Keratinocyte (primary cell): ENCODE results near the gene KIF21B. TPM values are rescaled to one million over a fixed set of nuclear protein-coding genes. Genes with fewer than 3 reads are reported as not detected.

Experiments used
- DNase-seq: peaks from one replicate; pipeline ENCODE4 v3.0.0-alpha.2; 2011; ENCODE audit warnings: low read depth, missing footprints, low spot score
- FAIRE-seq: peaks from 2 replicates; lab custom pipeline; 2011; peaks lifted over from hg19 to GRCh38; lab: Jason Lieb, UNC
- H2AFZ ChIP-seq: 2 replicates; pipeline ENCODE4 v1.6.0; 2012; ENCODE audit warnings: low read length, control low read depth, inconsistent platforms; ENCODE audit not compliant: control insufficient read depth
- H3K27ac ChIP-seq: 2 replicates; pipeline ENCODE4 v1.5.1; 2011; ENCODE audit warnings: low read length; ENCODE audit not compliant: control insufficient read depth, insufficient read depth
- H3K27me3 ChIP-seq: 3 replicates; pipeline ENCODE4 v1.6.0; 2011; ENCODE audit warnings: low read length; ENCODE audit not compliant: control insufficient read depth, insufficient read depth; ENCODE audit errors: extremely low read depth
- H3K36me3 ChIP-seq, 2 experiments: 2 replicates in 1 of 2; 3 replicates in 1 of 2; pipeline ENCODE4 v1.5.1; 2011; ENCODE audit warnings: low read length in 2 of 2, mild to moderate bottlenecking in 1 of 2; ENCODE audit not compliant: control insufficient read depth in 2 of 2, insufficient read depth in 2 of 2; ENCODE audit errors: extremely low read depth in 1 of 2
- H3K4me1 ChIP-seq: 3 replicates; pipeline ENCODE4 v1.5.1; 2011; ENCODE audit warnings: low read length; ENCODE audit not compliant: control insufficient read depth, insufficient read depth; ENCODE audit errors: extremely low read depth
- H3K4me2 ChIP-seq: 3 replicates; pipeline ENCODE4 v1.6.0; 2011; ENCODE audit warnings: low read depth, low read length; ENCODE audit not compliant: control insufficient read depth, insufficient read depth; ENCODE audit errors: extremely low read depth
- H3K4me3 ChIP-seq, 3 experiments: fragments of 200-600 bp in 1 of 3; sonication (generic) in 1 of 3; 2 replicates in 2 of 3; 3 replicates in 1 of 3; pipeline ENCODE4 v1.5.1; 2011 to 2016; ENCODE audit warnings: low read length in 3 of 3, mild to moderate bottlenecking in 3 of 3, control low read depth in 2 of 3, inconsistent platforms in 1 of 3, low read depth in 1 of 3, mixed read lengths in 1 of 3, mixed run types in 1 of 3, moderate library complexity in 1 of 3; ENCODE audit not compliant: control insufficient read depth in 2 of 3, insufficient read depth in 2 of 3; ENCODE audit errors: extremely low read depth in 1 of 3
- H3K79me2 ChIP-seq: 2 replicates; pipeline ENCODE4 v1.6.0; 2012; ENCODE audit warnings: low read length; ENCODE audit not compliant: control insufficient read depth, insufficient read depth
- H3K9ac ChIP-seq: 3 replicates; pipeline ENCODE4 v1.6.0; 2011; ENCODE audit warnings: low read length; ENCODE audit not compliant: control insufficient read depth, insufficient read depth; ENCODE audit errors: extremely low read depth
- H3K9me1 ChIP-seq: 3 replicates; pipeline ENCODE4 v1.6.0; 2011; ENCODE audit warnings: low read length; ENCODE audit not compliant: control insufficient read depth, insufficient read depth; ENCODE audit errors: extremely low read depth
- H3K9me3 ChIP-seq: 2 replicates; pipeline ENCODE4 v1.5.1; 2012; ENCODE audit warnings: low read depth, low read length; ENCODE audit not compliant: control insufficient read depth
- H4K20me1 ChIP-seq: 3 replicates; pipeline ENCODE4 v1.6.0; 2011; ENCODE audit warnings: low read length; ENCODE audit not compliant: control insufficient read depth, insufficient read depth; ENCODE audit errors: extremely low read depth
- CTCF ChIP-seq, 3 experiments: IDR thresholded peaks in 1 of 3; conservative IDR thresholded peaks in 1 of 3; optimal IDR thresholded peaks in 1 of 3; 2 replicates in 2 of 3; 3 replicates in 1 of 3; pipeline versions ENCODE3 to v1.5.1; 2011; ENCODE audit warnings: low read length in 3 of 3, mild to moderate bottlenecking in 3 of 3, moderate library complexity in 2 of 3, control low read depth in 1 of 3, inconsistent platforms in 1 of 3; ENCODE audit not compliant: insufficient read depth in 2 of 3; ENCODE audit errors: extremely low read depth in 1 of 3
- EZH2 ChIP-seq: IDR thresholded peaks from one replicate; pipeline ENCODE4 v1.6.1; 2012; ENCODE audit warnings: inconsistent platforms, mild to moderate bottlenecking, low read length, moderate library complexity
- dilution Hi-C: fragments of 300-500 bp; cut with MboI; formaldehyde crosslinking; loops from one replicate; pipeline ENCODE4 v1.7.0; 2020; ENCODE audit warnings: low sequenced_read_pairs; ENCODE audit not compliant: extremely low pct_ligation_motif_present
- polyA plus RNA-seq, 5 experiments: library from polyadenylated mRNA; depleted of rRNA in 3 of 5; stranded (reverse) in 3 of 5; stranded (forward) in 1 of 5; unstranded in 1 of 5; fragments of >200 nt; gene quantifications; 1 replicate in 1 of 5; 2 replicates in 3 of 5; 3 replicates in 1 of 5; pipeline versions ENCODE4 v1.2.1 to v1.2.3, GENCODE V29; 2011 to 2012; ENCODE audit warnings: missing spikeins in 2 of 5, low read depth in 1 of 5, low replicate concordance in 1 of 5

The KIF21B gene
- polyA plus RNA-seq, 1 donor (not counting 4 experiments of a cell fraction or from before 2014, with no cell fraction given), result 0.17 TPM

GRCh38 chr1:201011616-201012015 is 11.9 kb downstream of the KIF21B start:
- Histone ChIP-seq H3K27ac (no peak overlapping the region), H2AFZ (no peak overlapping the region), H3K4me2 (no peak overlapping the region), H3K27me3 (peaks cover 5% of the 10 kb centered on the region), H4K20me1 (no peaks in the 10 kb centered on the region), H3K79me2 (no peaks in the 10 kb centered on the region), H3K4me3 (no peak overlapping the region), H3K9ac (no peak overlapping the region), H3K9me3 (no peaks in the 10 kb centered on the region), H3K4me1 (peaks cover 18% of the 10 kb centered on the region), H3K36me3 (no peaks in the 10 kb centered on the region), H3K9me1 (no peaks in the 10 kb centered on the region)
- DNase-seq, result no peak
- dilution Hi-C loops, result no loop called here
- no peak for FAIRE-seq
- TF ChIP-seq CTCF (optimal IDR thresholded peaks at IDR 0.05 in 1 of 3, IDR thresholded peaks at IDR 0.05 in 1 of 3, conservative IDR thresholded peaks at IDR 0.05 in 1 of 3; ENCODE audit: extremely low read depth in 1 of 3, insufficient read depth in 2 of 3, low read length in 3 of 3), result no peak
- TF ChIP-seq EZH2, result no peak

GRCh38 chr1:201009962-201010645 is 13.4 kb downstream of the KIF21B start:
- H3K4me3 ChIP-seq, result no peak overlapping the region
- no peak overlapping the region for H3K27ac ChIP-seq
- H3K4me1 ChIP-seq, result peaks cover 17% of the 10 kb centered on the region
- no peak for FAIRE-seq
- H4K20me1 ChIP-seq, result no peaks in the 10 kb centered on the region
- no peaks in the 10 kb centered on the region for H3K36me3 ChIP-seq
- DNase-seq, result no peak
- no peak overlapping the region for H3K4me2 ChIP-seq
- H2AFZ ChIP-seq, result no peak overlapping the region
- H3K9me1 ChIP-seq, result no peaks in the 10 kb centered on the region
- H3K9me3 ChIP-seq, result no peaks in the 10 kb centered on the region
- H3K79me2 ChIP-seq, result no peaks in the 10 kb centered on the region
- dilution Hi-C loops, result no loop called here
- H3K27me3 ChIP-seq, result peaks cover 10% of the 10 kb centered on the region
- TF ChIP-seq EZH2 (no peak), CTCF (optimal IDR thresholded peaks at IDR 0.05 in 1 of 3, IDR thresholded peaks at IDR 0.05 in 1 of 3, conservative IDR thresholded peaks at IDR 0.05 in 1 of 3; ENCODE audit: extremely low read depth in 1 of 3, insufficient read depth in 2 of 3, low read length in 3 of 3) (no peak)
- H3K9ac ChIP-seq, result no peak overlapping the region
